NCI-H187 (cell line): ENCODE data around the gene SUN3.
"Not testable (repeated sequence)": the region's sequence is repeated elsewhere in the genome, so short reads cannot be mapped to it uniquely, and the experiment has no call there.

Source experiments
- DNase-seq, 2 experiments: peaks; one replicate each; lab custom pipeline; 2025; lab: John Stamatoyannopoulos, UW

The SUN3 gene

DNA sequence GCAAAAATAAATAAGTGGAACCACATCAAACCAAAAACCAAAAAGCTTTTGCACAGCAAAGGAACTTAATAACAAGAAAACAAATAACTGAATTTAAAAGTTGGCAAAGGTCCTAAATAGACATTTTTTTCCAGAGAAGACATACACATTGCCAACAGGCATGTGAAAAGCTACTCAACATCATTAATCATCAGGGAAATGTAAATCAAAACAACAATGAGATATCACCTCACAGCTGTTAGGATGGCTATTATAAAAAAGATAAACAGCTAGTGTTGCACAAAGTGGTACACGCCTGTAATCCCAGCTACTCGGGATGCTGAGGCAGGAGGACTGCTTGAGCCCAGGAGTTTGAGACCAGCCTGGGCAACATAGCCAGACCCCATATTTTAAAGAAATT, 2.2 kb upstream of the SUN3 start:
- DNase-seq = no peak

DNA sequence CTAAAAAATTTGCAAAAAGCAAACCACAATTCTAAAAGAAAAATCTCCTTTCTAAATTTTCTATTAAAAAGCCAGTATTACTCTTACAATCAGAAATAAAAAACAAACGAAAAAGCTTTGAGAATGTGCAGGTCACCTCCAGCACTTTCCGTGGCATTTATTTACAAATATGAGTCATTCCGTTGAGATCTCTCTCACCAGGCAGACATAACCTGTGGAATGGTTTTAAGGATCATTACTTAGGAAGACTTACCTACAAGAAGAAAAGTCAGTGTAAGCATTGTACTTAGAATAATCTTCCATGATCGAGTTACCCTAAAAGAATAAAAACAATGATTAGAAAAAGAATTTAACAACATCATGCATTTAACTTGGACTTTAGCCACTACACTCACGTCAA, 3.3 kb downstream of the SUN3 start:
- no peak for DNase-seq

DNA sequence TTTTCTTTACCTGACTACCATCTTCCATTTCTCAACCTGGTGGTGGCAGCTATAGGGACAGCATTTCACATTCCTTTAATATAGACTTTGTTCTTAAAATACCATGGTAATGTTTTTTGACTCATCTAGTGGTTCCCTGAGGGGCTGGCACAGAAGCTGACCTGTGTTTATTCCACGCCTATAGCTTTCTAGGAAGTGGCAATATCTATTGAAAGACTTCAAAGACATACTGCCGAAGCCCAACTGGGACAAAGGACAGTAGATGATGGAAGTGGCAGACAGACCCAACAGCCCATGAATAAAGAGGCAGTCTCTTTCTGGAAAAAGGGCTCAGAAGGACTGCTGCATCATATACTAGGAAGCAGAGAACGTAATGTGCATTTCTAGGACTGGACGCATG, 11.2 kb downstream of the SUN3 start:
- DNase-seq = no peak

DNA sequence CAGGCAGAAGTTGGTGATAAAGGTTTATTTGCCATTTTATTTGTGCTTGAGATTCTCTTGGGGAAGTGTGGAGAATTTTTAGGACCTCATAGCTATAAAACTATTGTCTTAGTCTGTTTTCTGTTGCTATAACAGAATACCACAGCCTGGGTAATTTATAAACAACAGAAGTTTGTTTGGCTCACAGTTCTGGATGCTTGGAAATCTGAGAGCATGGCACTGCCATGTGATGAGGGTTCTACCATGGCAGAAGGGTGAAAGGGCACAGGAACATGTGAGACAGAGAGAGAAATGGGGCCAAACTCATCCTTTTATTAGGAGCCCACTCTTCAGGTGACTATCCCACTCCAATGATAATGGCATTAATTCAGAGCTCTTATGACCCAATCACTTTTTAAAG, 12.3 kb downstream of the SUN3 start:
- DNase-seq = no peak

DNA sequence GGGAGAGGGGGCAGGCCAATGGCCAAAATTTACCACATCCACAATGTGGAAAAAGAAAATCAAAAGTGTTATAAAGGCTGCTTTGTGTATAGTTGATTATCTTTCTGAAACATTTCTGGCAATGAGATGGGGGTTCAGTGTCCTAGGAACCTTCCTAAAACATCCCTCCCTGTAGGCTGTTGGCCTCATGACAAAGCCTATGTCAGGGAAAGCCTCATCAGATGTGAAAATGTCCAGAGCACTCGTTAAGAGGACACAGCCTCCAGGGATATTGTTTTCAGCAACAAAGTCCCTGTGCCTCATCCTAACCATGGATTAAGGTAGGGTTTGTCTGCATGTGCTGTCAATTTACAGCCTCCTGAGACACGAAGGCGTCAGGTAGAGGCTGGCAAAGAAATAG, 17.0 kb downstream of the SUN3 start:
- no peak for DNase-seq

DNA sequence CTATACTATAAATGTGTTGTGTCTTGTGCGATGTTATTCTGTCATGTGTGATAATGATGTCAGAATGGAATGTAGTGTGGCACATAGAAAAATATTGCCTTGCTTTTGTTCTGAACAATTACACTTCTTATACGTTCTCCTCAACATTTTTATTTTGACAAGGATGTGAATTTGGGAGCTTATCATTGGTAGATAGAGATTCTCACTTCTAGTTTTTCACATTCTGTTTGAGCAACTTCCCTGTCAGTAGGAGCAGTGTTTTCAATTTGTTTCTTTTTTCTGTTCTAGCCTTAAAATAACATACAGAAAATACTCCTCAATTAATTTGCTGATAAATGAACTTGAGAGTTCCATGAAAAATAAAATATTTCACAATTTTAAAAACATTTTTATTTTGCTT, 17.6 kb downstream of the SUN3 start:
- no peak for DNase-seq

DNA sequence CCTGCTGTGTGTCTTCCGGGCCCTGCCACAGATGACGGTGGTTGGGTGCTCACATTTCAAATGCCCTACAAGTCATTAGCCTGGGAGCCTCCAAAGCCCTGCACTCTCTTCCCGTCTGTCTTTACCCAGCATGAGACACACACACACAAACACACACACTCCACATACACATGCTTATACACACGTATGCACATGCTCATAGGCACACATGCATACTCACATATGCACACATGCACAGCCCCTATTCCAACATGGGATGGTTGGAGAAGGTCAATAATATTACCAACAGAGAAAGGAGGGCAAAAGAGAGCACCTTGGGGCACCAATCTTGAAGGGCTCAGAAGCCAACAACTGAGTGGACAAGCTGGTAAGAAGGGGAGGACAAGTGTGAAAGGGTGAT, 19.0 kb downstream of the SUN3 start:
- DNase-seq = no peak

DNA sequence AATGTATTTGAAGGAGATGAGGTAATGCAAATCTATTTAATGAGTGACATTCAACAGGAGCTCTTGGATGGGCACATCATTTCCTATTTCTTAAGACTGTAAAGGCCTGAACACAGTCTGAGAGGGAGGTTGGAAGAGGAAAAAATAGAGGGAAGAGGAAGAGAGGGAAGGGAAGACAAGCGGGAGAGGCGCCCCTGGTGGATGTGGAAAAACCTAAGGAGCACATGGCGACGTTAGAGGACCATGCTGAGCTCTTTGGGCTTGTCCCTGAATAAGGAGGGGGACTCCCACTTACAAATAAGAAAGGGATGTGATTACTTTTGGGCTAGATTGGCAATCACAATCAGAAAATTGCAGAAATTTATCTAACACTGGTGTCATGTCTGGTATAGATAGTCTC, 19.6 kb downstream of the SUN3 start:
- DNase-seq = no peak

DNA sequence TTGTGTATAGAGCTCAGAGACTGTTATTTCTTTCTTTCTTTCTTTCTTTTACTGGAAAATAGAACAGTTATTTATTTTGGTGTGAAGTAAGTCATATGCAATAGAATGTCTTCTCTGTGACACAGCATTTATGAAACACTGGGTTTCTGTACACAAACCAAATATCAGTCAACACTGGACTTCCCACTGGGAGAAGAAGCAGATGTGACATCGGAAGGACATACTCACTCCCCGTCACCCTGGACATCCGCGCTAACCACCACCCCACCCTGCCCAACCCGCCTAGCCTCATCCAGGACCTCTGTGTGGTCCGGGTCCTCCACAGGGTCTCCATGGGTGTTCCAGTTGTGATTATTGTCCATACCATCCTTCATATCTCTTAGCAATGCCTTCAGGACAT, 22.0 kb downstream of the SUN3 start:
- DNase-seq = no peak

DNA sequence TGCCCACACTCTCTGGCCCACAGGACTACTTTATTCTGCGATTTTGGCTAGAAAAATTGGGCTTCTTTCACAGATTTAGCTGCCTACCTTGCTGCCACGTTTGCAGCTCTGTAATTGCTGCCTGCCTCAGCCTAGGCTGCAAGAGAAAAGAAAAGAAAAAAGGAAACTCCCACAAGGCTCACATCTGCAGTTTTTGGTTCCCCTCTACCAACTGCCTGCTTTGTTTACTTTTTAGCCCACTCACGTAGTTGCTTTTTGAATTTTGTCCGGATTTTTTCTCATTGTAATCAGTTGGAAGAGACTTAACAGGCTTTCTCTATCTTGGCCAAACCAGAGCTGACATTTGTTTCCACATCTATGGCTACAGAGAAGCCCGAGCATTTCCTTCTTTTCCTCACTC, 24.3 kb downstream of the SUN3 start:
- no peak for DNase-seq

DNA sequence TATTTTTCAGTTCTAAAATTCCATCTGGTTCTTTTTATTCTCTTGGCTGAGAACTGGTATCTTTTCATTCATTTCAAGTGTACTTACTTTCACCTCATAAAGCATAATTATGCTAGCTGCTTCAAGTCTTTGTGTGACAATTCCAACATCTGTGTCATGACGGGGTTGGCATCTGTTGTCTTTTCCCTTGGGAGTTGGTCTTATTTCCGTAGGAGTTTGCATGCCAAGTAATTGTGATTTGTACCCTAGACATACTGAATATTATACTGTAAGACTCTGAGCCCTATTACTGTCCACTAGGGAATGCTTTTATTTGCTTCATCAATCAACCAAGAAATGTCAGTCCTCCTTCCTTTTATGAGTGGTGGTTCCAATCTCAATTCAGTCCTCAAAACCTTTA, 24.9 kb downstream of the SUN3 start:
- no peak for DNase-seq

DNA sequence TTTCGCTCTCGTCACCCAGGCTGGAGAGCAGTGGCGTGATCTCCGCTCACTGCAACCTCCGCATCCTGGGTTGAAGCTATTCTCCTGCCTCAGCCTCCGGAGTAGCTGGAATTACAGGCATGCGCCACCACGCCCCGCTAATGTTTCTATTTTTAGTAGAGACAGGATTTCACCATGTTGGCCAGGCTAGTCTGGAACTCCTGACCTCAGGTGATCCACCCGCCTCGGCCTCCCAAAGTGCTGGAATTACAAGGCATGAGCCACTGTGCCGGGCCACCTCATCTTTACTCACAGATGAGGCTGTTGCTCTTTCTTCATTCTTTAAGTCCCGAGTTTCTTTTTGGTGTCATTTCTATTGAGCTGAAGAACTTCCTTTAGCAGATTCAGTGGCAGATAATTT, 28.7 kb downstream of the SUN3 start:
- DNase-seq = not testable (repeated sequence)

DNA sequence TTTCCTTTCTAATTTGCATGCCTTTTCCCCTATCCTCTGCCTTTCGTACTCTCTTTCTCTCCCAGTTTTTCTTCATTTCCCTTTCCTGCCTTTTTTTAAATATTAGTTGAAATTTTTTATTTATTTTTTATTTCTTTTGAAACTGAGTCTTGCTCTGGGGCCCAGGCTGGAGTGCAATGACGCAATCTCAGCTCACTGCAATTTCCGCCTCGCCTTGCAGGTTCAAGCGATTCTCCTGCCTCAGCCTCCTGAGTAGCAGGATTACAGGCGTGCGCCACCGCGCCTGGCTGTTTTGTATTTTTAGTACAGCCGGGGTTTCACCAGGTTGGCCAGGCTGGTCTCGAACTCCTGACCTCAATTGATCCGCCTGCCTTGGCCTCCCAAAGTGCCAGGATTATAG, 29.5 kb downstream of the SUN3 start:
- no peak for DNase-seq

DNA sequence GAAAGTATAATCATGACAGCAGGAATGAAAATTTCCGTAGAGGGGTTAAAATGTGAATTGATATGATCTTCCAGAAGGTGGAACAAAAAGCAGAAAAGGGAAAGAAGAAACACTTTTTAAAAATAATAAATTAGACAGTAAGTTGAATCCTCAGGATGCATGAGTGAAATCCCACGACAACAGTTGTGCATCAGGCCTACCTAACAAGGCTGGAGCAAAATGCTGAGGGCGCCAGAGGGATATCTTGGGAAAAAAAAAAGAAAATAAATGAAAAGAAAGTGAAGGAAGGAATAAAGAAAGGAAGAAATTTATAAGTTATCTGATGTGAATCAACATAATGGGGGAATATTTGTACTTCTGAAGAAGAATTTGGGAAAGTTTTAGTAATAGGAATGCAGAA, 36.5 kb downstream of the SUN3 start:
- no peak for DNase-seq

DNA sequence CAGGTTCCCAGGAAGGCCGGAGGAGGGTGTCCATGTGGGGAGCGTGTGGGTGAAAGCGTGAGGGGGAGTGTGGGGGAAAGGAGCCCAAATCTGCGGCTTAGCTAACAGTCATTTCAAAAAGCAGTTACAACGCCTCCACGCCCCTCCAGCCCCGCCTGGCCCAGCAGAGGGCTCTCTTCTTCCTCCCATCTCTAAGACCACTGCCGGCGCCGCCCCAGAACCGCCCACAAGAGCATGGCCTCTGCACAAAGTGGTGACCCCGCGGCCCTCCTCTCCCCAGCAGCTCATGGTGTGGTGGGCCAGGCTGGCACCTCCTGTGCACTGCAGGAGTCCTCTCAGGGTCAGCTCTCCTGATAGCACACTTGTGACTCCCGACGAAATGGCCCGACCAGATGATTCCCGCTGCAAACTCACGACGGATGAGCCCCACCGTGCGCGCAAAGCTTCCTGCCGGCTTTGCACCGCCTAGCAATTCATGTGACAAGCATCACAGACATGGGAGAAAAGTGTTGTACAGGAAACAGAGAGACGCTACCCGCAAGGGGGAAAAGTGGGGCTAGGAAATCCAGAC, 37.1 kb downstream of the SUN3 start:
- no peak for DNase-seq

DNA sequence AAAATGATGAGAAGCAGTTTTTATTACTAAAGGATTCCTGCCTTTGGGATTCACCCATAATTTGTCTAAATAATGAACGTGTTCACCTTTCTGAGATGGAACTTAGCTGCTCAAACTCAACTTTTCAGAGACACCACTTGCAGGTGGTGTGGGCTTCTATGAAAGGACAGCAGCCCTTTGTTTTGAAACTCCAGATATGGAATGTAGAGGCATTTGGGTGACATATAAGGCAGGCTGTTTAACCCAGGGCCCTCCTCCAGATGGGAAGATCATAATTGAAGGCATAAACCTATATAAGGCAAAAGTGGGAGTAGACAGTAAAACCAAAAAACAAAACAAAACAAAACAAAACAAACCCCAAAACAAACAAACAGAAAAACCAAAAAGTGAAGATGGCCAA, 37.6 kb downstream of the SUN3 start:
- no peak for DNase-seq

DNA sequence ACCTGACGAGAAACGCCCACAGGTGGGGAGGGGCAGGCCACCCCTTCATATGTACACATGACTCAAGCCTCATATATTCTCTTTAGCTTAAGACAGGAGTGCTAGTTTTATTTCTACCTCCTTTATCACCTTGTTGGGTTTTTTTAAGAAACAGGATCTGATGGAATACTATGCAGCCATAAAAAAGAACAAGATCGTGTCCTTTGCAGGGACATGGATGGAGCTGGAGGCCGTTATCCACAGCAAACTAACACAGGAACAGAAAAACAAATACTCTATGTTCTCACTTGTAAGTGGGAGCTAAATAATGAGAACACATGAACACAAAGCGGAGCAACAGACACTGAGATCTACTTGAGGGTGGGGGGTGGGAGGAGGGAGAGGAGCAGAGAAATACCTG, 38.3 kb downstream of the SUN3 start:
- DNase-seq = no peak

DNA sequence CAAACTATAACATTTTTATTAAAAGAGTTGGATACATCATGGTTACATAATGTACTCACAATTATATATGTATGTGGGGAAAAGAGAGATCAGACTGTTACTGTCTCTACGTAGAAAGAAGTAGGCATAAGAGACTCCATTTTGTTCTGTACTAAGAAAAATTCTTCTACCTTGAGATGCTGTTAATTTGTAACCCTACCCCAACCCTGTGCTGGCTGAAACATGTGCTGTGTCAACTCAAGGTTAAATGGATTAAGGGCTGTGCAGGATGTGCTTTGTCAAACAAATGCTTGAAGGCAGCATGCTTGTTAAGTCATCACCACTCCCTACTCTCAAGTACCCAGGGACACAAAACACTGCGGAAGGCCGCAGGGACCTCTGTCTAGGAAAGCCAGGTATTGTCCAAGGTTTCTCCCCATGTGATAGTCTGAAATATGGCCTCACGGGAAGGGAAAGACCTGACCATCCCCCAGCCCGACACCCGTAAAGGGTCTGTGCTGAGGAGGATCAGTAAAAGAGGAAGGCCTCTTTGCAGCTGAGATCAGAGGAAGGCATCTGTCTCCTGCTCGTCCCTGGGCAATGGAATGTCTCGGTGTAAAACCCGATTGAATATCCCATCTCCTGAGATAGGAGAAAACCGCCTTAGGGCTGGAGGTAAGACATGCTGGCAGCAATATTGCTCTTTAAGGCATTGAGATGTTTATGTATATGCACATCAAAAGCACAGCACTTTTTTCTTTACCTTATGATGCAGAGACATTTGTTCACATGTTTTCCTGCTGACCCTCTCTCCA, 39.1 kb downstream of the SUN3 start:
- DNase-seq = not testable (repeated sequence)

DNA sequence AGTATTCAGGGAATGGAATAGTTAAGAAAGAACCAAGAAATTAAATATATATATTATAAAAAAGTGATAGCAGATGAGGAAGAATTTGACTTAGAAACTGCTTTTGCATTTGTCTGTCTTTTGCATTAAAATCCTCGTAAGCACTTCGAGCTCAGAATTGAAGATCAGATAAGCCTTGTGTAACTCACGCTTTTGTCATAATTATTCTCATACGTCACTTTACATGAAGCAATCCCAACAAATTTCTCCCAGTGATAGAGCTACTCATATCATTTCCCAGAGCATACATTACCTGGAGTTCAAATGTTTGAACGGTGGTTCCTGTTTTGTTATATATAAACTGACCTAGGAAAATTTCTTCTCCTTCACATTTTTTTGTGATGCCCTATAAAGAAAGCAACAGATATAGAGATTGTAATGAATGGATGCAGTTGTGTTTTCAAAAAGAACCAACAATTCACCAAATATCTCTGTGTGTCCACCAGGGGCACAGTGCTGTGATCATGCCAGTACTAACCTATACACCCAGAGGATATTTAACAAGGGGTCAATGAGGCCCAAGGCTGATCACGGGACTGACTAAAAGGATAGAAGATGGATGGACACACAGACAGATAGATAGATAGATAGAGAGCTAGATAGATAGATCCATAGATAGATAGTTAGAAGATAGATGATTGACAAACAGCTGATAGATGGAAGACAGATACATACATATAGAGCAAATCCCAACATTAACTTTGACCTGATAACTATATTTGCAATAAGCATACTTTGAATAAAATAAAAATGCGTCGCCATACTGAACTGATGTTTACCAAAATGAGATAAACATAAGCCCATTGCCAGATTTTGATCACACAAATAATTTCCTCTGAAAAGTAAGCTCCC, 40.2 kb downstream of the SUN3 start:
- no peak for DNase-seq

DNA sequence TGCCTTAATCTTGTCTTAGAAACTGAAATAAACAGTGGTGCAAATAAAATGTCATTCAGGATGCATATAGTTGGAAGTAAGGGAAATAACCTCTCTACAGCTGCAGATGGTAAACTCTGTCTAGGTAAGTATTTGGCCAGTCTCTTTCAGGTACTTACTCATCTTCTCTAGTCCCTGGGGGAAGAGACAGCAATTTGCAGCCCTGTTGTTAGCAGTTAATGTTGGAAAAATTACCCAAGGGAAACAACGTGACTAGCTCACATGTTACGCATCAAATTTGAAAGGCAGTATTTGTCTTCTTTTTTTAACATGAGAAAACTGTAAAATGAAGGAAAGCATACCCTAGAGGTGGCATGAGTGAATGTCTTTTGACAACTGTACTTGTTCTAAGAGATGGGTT, 46.3 kb downstream of the SUN3 start:
- no peak for DNase-seq

DNA sequence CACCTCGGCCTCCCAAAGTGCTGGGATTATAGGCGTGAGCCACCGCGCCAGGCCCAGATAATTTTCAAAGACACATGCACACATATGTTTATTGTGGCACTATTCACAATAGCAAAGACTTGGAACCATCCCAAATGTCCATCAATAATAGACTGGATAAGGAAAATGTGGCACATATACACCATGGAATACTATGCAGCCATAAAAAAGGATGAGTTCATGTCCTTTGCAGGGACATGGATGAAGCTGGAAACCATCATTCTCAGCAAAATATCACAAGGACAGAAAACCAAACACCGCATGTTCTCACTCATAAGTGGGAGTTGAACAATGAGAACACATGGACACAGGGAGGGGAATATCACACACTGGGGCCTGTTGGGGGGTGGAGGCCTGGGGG, 48.3 kb downstream of the SUN3 start:
- not testable (repeated sequence) for DNase-seq

DNA sequence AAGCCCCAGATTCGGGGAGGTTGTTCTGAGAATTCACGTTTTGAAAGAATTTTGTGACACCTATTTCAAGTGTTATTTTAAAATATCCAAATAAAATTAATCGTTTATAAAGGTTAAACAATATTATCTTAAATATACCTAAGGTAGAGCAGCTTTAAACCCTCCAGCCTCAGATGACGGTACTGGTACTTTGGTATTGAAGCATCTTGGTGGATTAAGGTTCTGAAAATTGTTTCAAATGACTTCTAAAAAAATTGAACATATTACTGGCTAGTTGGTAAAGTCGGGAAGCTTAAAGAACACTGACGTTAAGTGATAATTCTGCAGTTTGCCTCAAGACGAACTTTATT, 49.1 kb downstream of the SUN3 start:
- DNase-seq = no peak

DNA sequence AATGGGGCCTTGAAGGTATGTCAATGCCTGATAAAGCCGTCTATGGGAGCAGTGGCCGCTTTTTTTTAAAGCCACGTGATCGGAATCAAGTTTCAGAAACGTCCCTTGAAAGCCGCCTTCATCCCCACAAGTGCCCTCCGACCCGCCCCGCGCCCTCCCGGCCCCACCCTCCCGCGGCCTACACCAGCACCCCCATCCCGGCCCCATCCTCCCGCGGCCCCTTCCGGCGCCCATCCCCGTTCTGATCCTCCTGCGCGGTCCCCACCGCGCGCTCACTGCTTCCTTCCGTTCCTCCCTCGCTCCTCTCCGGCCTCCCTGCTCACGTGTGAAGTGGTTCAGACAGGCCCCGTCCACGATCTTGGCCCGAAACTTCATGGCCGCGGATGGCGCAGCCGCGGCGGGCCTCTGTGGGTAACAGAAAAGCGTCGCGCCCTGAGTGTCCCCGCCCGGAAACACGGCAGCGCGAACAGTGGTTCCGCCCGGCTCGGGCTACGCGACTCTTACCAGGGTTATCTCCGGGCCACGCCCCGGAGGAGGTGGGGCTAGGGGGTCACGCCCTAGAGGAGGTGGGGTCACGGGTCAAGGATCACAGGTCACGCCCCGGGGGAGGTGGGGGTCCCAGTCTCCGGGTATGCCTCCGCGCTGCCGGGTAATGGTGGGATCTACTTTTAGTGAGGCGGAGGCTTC, 49.6 kb downstream of the SUN3 start, which contains the start of gene HUS1:
HUS1 (minus strand) TSS at position 471 of the 687 bp plus-strand sequence; CDS start at position 375, 96 bp downstream.
- DNase-seq = peak; percentile 84 to 87
